HG03439 (cell line): Measurements from ENCODE around the gene DFFB.

Experiments
- ATAC-seq: cut with Tn5 transposase; IDR thresholded peaks from one replicate; pipeline ENCODE4 v1.9.1; 2021; ENCODE audit warnings: mild to moderate bottlenecking, moderate library complexity; ENCODE audit not compliant: unreplicated experiment

Gene DFFB

GRCh38 chr1:3831689-3832088 is 25.6 kb upstream of the DFFB start:
- ATAC-seq = no peak

GRCh38 chr1:3834701-3835100 is 22.6 kb upstream of the DFFB start:
- ATAC-seq = no peak

- ATAC-seq = no peak
Measured at GRCh38 chr1:3836421-3836820, 20.9 kb upstream of the DFFB start.

- no peak for ATAC-seq
Measured at GRCh38 chr1:3837200-3837599, 20.1 kb upstream of the DFFB start.

- no peak for ATAC-seq
Measured at GRCh38 chr1:3837685-3838084, 19.6 kb upstream of the DFFB start.

- ATAC-seq = no peak
Measured at GRCh38 chr1:3838788-3839187, 18.5 kb upstream of the DFFB start.

GRCh38 chr1:3841491-3841890 is 15.8 kb upstream of the DFFB start:
- no peak for ATAC-seq

- ATAC-seq = no peak
Measured at GRCh38 chr1:3842912-3843311, 14.4 kb upstream of the DFFB start.

GRCh38 chr1:3846541-3846940 is 10.7 kb upstream of the DFFB start:
- ATAC-seq = no peak

- ATAC-seq = no peak
Measured at GRCh38 chr1:3847081-3847480, 10.2 kb upstream of the DFFB start.

GRCh38 chr1:3850857-3851256 is 6.4 kb upstream of the DFFB start:
- no peak for ATAC-seq

- no peak for ATAC-seq
Measured at GRCh38 chr1:3851292-3851691, 6.0 kb upstream of the DFFB start.

- ATAC-seq = no peak
Measured at GRCh38 chr1:3852091-3852490, 5.2 kb upstream of the DFFB start.

GRCh38 chr1:3852711-3853485 is 4.4 kb upstream of the DFFB start:
- ATAC-seq = no peak

- no peak for ATAC-seq
Measured at GRCh38 chr1:3857791-3858129, 484 bp downstream of the DFFB start.

- ATAC-seq = no peak
Measured at GRCh38 chr1:3858231-3858981, 1.1 kb downstream of the DFFB start.

- no peak for ATAC-seq
Measured at GRCh38 chr1:3863231-3863935, 6.1 kb downstream of the DFFB start.

GRCh38 chr1:3864884-3865283 is 7.6 kb downstream of the DFFB start:
- no peak for ATAC-seq

- ATAC-seq = no peak
Measured at GRCh38 chr1:3865606-3866160, 8.4 kb downstream of the DFFB start.

GRCh38 chr1:3868464-3869006 is 11.3 kb downstream of the DFFB start:
- ATAC-seq = no peak

- ATAC-seq = no peak
Measured at GRCh38 chr1:3869751-3870301, 12.6 kb downstream of the DFFB start.
